ENCODE results near the gene PITPNM3. TPM values are rescaled to one million over a fixed set of nuclear protein-coding genes. Genes with fewer than 3 reads are reported as not detected.

The PITPNM3 gene
- total and polyA plus RNA-seq, 2 of the 13 experiments (the other 11 are each of a cell fraction or from before 2014, with no cell fraction given), result 0.13 to 0.29 TPM

DNA sequence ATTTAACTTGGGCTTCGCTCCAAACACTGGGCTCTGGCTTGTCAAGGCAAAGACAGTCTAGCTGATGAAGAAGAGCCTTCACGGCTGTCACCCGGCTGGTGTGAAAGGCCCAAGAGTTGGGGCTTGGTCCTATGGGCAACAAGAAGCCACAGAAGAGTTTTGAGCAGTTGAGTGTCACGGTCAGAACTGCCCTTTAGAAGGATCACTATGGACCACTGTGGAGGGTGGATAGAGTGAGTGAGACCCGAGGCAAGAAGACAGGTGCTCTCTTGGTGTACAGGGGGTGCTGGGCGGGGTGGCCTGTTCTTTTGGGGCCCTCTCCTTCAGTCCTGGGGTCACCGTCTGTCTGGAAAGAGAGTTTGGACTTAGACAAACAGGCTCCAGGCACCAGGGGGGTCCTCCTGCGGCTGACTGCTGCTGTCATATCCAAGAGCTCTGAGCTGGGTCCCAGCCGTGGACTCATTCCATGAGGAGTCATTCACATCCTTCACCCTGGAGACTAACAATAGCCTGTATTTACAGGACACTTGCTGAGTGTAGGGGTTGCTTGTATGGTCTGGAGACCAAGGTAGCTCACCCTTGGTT is 109.7 kb downstream of the PITPNM3 start:
- no peaks in the 10 kb centered on the region for H3K79me2 ChIP-seq (ENCODE audit: insufficient read depth, low read length)
- no peak overlapping the region for H3K4me3 ChIP-seq (replicated peaks in 1 of 3; ENCODE audit: insufficient read depth in 1 of 3, low read depth in 2 of 3, low read length in 3 of 3)
- H3K27me3 ChIP-seq (ENCODE audit: control insufficient read depth in 1 of 2, insufficient read depth in 2 of 2, low read length in 2 of 2), result no peaks in the 10 kb centered on the region; a peak in 1 of 5 replicates
- ChIA-PET POLR2A (no interaction called here), CTCF (ENCODE audit: low intra/inter-chr PET ratio, low total read pairs) (no interaction called here)
- DNase-seq (ENCODE audit: low spot score) (no peak), FAIRE-seq (no peak), ATAC-seq (no peak)
- H3K4me1 ChIP-seq (ENCODE audit: insufficient read depth, low read length), result peaks cover 22% of the 10 kb centered on the region
- no peak overlapping the region for H3K27ac ChIP-seq (ENCODE audit: extremely low read length, insufficient read depth, low read length)
- TF ChIP-seq CHD2 (IDR thresholded peaks at IDR 0.05; ENCODE audit: low read depth, low read length) (no peak), FLYWCH1 (CRISPR knock-in tag; IDR thresholded peaks at IDR 0.05) (no peak), ZNF644 (CRISPR knock-in tag; IDR thresholded peaks at IDR 0.05; ENCODE audit: low read depth) (no peak), ZNF547 (CRISPR knock-in tag; IDR thresholded peaks at IDR 0.05) (no peak), ZNF496 (CRISPR knock-in tag; IDR thresholded peaks at IDR 0.05; ENCODE audit: insufficient replicate concordance) (no peak), ZNF766 (CRISPR knock-in tag; IDR thresholded peaks at IDR 0.05; ENCODE audit: borderline replicate concordance) (no peak), ZFP37 (CRISPR knock-in tag; IDR thresholded peaks at IDR 0.05; ENCODE audit: borderline replicate concordance) (no peak), NCOR1 (IDR thresholded peaks at IDR 0.05; ENCODE audit: borderline replicate concordance, low read length) (no peak)
- TF ChIP-seq, protein P1, sequence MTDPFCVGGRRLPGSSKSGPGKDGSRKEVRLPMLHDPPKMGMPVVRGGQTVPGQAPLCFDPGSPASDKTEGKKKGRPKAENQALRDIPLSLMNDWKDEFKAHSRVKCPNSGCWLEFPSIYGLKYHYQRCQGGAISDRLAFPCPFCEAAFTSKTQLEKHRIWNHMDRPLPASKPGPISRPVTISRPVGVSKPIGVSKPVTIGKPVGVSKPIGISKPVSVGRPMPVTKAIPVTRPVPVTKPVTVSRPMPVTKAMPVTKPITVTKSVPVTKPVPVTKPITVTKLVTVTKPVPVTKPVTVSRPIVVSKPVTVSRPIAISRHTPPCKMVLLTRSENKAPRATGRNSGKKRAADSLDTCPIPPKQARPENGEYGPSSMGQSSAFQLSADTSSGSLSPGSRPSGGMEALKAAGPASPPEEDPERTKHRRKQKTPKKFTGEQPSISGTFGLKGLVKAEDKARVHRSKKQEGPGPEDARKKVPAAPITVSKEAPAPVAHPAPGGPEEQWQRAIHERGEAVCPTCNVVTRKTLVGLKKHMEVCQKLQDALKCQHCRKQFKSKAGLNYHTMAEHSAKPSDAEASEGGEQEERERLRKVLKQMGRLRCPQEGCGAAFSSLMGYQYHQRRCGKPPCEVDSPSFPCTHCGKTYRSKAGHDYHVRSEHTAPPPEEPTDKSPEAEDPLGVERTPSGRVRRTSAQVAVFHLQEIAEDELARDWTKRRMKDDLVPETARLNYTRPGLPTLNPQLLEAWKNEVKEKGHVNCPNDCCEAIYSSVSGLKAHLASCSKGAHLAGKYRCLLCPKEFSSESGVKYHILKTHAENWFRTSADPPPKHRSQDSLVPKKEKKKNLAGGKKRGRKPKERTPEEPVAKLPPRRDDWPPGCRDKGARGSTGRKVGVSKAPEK (CRISPR knock-in tag; IDR thresholded peaks at IDR 0.05; ENCODE audit: borderline replicate concordance), result no peak
- TF ChIP-seq, protein P2, sequence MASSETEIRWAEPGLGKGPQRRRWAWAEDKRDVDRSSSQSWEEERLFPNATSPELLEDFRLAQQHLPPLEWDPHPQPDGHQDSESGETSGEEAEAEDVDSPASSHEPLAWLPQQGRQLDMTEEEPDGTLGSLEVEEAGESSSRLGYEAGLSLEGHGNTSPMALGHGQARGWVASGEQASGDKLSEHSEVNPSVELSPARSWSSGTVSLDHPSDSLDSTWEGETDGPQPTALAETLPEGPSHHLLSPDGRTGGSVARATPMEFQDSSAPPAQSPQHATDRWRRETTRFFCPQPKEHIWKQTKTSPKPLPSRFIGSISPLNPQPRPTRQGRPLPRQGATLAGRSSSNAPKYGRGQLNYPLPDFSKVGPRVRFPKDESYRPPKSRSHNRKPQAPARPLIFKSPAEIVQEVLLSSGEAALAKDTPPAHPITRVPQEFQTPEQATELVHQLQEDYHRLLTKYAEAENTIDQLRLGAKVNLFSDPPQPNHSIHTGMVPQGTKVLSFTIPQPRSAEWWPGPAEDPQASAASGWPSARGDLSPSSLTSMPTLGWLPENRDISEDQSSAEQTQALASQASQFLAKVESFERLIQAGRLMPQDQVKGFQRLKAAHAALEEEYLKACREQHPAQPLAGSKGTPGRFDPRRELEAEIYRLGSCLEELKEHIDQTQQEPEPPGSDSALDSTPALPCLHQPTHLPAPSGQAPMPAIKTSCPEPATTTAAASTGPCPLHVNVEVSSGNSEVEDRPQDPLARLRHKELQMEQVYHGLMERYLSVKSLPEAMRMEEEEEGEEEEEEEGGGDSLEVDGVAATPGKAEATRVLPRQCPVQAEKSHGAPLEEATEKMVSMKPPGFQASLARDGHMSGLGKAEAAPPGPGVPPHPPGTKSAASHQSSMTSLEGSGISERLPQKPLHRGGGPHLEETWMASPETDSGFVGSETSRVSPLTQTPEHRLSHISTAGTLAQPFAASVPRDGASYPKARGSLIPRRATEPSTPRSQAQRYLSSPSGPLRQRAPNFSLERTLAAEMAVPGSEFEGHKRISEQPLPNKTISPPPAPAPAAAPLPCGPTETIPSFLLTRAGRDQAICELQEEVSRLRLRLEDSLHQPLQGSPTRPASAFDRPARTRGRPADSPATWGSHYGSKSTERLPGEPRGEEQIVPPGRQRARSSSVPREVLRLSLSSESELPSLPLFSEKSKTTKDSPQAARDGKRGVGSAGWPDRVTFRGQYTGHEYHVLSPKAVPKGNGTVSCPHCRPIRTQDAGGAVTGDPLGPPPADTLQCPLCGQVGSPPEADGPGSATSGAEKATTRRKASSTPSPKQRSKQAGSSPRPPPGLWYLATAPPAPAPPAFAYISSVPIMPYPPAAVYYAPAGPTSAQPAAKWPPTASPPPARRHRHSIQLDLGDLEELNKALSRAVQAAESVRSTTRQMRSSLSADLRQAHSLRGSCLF (CRISPR knock-in tag; IDR thresholded peaks at IDR 0.05; ENCODE audit: borderline replicate concordance), result no peak
- in situ Hi-C loops (cut with HindIII; ENCODE audit: extremely low pct_ligation_motif_present, low pct_unique_long_range_greater_than_20kb) (no loop called here), intact Hi-C loops (cut with micrococcal nuclease; ENCODE audit: unreplicated experiment) (no loop called here)
- H3K36me3 ChIP-seq (replicated peaks in 1 of 2; ENCODE audit: control insufficient read depth in 1 of 2, insufficient read depth in 2 of 2, low read length in 2 of 2), result peaks cover 2 to 10% of the 10 kb centered on the region in 2 experiments; a peak in 2 of 5 replicates
- no peaks in the 10 kb centered on the region for H4K20me1 ChIP-seq (ENCODE audit: insufficient read depth, low read length)
- no peak overlapping the region for H2AFZ ChIP-seq (ENCODE audit: low read length)
- H3K9ac ChIP-seq (ENCODE audit: insufficient read depth, low read depth, low read length), result no peak overlapping the region
- H3K4me2 ChIP-seq (ENCODE audit: low read depth, low read length), result no peak overlapping the region
- BruUV-seq (replicated peaks), result no TSS peak
- 100% methylated on average over 4 of the region's 9 CpGs for WGBS (ENCODE audit: low lambda C conversion rate)
- H3K9me3 ChIP-seq (ENCODE audit: low read length), result no peaks in the 10 kb centered on the region

All from HepG2 (cell line).